Measurements from ENCODE around the gene IRX3.
"Not testable (repeated sequence)": the region's sequence is repeated elsewhere in the genome, so short reads cannot be mapped to it uniquely, and the experiment has no call there.

The IRX3 gene

GRCh38 chr16:54275956-54276355, 10.6 kb downstream of the IRX3 start:
- no peak for DNase-seq (ENCODE audit: low read depth)

GRCh38 chr16:54273566-54273965, 13.0 kb downstream of the IRX3 start:
- no peak for DNase-seq (ENCODE audit: low read depth)

- DNase-seq (ENCODE audit: low read depth) = no peak
These were observed 15.9 kb downstream of the IRX3 start for GRCh38 chr16:54270711-54271110.

- DNase-seq (ENCODE audit: low read depth) = no peak
These were observed 17.1 kb downstream of the IRX3 start for GRCh38 chr16:54269461-54269860.

DNA sequence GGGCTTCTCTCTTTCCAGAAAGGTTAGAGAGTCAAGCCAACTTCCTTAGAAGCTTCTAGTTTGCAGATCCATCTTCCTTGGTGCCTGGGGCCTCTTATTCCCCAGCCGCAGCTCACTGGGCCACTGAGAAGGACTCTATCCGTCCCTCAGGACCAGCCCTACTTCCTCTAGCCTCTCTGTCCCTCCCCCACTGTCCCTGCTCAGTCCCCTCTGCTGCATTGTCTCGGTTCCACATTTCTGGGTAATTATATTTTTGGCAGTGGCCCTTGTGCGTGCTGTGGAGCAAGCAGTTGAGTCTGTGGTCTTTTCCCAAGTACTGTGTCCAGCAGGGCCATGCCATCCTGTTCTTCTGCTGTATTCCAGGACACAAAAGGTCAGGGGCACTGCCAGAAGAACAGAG, 17.8 kb downstream of the IRX3 start:
- DNase-seq (ENCODE audit: low read depth) = no peak

DNA sequence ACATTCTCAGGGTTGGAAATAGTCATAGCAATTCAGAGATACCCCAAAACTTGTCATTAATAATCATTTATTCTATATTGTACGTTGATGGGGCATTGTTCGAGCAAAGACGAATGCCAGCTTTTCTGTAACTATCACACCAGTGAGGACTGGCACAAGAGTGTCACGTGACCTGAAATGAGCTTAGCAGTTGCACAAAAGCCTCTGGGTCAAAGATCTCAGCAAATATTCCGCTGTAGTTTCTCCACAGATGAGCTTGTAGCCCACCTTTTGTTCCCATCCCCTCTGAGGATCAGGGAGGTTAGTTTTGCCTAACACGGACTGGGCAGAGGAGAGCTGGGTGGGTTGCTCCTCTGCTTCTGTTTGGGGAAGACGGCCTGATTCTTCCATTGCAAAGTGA, 18.2 kb downstream of the IRX3 start:
- DNase-seq (ENCODE audit: low read depth) = no peak

DNA sequence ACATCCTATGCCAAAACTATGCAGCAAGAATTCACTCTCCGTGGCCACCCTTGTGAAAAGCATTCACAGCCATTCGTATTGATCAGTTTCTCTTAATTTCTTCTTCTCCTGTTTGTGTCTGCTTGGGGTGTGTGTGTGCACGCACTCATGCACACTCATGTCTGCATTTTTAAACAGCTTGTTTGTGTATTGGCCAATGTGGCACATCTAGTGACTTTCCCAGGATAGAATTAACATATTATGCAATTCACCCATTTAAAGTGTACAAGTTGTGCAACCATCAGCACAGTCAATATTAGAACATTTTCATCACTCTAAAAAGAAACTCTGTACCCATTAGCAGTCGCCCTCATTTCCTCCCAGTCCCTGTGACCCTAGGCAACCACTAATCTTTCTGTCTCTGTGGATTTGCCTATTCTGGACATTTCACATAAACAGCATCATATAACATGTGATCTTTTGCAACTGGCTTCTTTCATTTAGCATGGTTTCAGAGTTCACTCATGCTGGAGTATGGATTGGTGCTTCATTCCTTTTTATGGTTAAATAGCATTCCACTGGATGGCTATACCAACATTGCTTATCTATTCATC, 20.1 kb downstream of the IRX3 start:
- DNase-seq (ENCODE audit: low read depth) = peak; percentile 78

DNA sequence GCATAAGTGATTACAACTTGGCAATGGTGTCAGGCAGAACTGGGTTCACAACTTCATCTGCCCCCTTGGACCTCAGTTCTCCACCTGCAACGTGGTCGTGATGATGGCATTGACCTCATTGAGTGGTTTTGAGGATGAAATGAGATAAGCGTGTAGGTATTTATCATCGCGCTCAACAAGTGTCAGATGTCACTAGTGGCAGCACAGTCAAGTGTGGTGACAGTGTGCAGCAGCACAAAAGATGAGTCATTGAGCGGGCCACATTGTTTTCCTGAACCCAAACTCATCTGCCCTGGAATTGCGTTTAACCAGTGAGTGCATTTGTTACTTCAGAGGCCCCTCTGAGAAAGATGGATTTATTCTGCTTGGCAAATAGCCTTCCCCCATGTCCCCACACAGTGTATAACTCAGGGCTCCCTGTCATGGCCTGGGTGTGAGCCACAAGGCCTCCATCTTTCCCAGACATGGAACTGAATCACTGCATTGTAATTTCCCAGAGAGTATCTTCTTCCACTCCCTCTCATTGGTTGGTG, 20.9 kb downstream of the IRX3 start:
- no peak for DNase-seq (ENCODE audit: low read depth)

DNA sequence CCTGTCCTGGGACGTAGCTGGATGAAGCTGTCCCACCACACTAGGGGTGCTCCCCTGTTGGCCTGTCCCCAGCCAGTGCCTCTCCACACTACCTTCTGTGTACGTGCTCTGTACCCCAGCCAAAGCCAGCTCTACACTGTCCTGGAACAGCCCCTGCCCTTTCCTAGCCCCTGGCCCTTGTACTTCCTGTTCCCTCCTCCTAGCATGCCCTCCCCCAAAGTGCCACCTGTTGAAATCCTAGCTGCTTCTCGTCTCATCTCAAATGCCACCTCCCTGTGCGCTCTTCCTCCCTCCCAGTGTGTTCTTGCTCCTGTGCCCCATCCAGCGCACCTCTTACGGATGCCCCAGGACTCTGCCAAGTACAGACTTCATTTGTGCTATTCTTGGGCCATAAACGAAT, 33.5 kb downstream of the IRX3 start:
- DNase-seq (ENCODE audit: low read depth) = no peak

GRCh38 chr16:54248863-54249710, 37.5 kb downstream of the IRX3 start:
- no peak for DNase-seq (ENCODE audit: low read depth)

GRCh38 chr16:54247705-54248104, 38.9 kb downstream of the IRX3 start:
- DNase-seq (ENCODE audit: low read depth) = not testable (repeated sequence)

- DNase-seq (ENCODE audit: low read depth) = no peak
These were observed 40.1 kb downstream of the IRX3 start for GRCh38 chr16:54246454-54246821.

- no peak for DNase-seq (ENCODE audit: low read depth)
These were observed 40.7 kb downstream of the IRX3 start for GRCh38 chr16:54245788-54246453.

DNA sequence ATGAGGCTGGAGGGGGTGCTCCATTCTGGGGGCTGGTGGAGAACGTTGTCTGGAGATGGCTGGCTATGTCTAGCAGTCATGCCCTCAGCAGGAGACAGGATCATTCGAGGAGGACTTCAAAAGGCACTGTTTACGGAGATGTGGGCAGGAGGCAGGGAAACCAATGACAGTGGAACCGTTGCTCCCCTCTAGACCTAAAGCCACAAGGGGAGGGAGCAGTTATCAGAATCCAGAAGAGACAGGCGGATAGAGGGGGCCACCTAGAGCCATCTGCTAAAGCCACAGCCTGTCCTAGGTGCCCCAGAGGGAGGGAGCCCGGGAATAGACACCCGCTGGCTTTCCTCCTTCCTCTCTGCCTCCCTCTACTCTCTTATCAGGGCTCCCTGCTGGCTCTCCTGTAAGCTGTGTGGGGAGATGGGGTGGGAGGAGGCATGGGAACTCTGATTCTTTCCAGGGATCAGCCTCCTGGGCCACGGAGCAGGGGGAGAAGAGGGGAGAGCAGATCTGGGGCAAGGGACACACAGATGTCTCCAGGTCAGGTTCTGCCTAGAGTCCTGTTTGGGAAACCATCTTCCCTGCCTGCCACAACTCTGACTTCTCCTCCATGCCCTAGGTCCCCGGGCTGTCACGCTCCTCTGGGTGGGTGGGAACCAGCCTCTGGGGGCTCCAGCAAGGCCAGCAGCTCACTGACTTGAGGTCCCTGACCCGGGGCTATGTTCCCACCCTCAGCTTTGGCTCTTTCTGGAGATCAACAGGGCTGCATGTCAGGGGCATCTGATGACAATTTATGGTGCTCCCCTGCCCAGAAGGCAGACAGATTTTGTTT, 42.3 kb downstream of the IRX3 start:
- no peak for DNase-seq (ENCODE audit: low read depth)

- no peak for DNase-seq (ENCODE audit: low read depth)
These were observed 43.4 kb downstream of the IRX3 start for GRCh38 chr16:54243202-54243601.

GRCh38 chr16:54242199-54242598, 44.4 kb downstream of the IRX3 start:
- no peak for DNase-seq (ENCODE audit: low read depth)

- DNase-seq (ENCODE audit: low read depth) = no peak
These were observed 45.1 kb downstream of the IRX3 start for GRCh38 chr16:54241525-54241924.

DNA sequence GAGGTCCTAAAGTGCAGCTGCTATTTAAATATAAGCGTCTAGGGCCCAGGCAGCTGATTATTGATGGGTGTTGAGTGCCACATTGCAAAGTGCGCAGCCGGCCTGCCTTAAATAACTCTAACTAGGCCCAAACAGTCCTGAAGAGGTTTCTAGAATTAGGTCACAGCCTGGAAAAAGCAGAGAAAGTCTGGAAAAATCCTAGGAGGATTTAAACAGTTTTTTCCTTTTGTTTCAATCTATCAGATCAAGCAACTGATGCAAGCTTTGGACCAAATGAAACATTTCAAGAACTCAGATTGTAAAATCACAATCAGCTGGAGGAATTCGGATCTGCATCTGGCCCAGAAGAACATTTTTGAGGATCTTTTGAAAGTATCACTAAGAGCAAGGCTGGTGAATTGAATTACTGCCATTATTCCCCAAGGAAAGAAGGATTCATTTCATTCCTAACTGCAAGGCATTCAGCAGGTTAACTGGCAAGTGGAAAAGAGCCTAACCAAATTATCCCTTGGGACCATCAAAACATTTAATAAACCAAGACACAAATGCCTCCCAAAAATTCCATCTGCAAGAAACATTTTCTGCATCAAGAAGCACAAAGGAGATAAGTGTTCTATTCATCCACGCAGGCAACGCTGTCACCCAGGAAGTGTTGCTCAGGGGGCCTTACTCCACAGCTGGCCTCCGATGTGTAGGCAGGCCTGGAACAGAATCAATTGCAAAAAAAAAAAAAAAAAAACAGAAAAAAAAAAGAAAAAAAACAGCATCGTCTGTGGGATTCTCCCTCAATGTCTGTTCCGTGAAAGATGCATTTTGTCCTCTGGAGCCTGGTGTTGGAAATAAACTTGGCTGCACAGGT, 46.1 kb downstream of the IRX3 start:
- DNase-seq (ENCODE audit: low read depth) = peak; percentile 69

- no peak for DNase-seq (ENCODE audit: low read depth)
These were observed 47.1 kb downstream of the IRX3 start for GRCh38 chr16:54239456-54239855.

DNA sequence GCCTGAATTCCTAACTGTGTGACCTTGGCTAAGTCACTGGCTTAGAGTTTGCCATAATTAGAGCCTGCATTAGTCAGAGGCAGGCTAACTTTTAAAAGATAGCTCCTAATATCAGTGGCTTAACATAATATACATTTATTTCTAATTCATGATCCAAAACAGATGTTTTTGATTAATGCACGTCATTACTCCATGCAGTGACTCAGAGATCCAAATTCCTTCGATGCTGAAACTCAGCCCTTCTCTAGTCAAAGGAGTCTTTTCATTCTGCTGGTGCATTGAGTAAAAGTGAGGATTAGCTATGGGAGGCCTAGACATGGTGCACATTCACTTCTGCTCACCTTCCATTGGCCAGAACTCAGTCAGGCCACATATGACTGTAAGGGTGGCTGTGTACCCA, 49.8 kb downstream of the IRX3 start:
- DNase-seq (ENCODE audit: low read depth) = peak; percentile 60

GRCh38 chr16:54233615-54234014, 53.0 kb downstream of the IRX3 start:
- DNase-seq (ENCODE audit: low read depth) = no peak

Measured in fibroblast of gingiva (primary cell).